ENCODE measurements around the gene SEPTIN7.

Gene SEPTIN7

GRCh38 chr7:35839860-35840854 is 39.3 kb downstream of the SEPTIN7 start:
- no peak for DNase-seq

DNA sequence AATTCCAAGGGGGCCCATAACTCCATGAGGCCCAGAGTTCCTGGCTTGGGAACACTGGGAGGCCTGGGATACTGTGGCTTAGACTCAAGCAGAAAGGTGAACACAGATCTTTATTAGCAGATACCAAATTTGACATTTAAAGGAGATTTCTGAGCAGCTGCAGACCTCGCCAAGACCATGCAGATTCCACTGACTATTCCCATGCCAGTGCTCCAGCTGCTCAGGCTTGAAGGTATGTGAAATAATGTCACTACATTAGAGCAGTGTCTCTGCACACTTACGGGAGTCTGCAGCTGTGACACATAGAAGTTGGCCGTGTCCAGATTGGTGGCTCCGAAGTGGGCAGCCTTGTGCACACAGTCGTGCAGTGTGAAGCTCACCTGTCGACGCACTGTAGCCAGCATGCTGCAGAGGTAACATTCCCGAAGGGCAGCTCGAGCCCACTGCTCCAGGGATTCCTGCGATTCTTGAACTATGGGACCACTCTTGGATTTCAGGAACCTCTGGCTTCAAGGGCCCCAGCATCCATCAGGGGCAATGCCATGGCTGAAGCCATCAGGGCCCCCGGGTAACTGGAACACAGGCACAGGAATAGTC is 46.1 kb downstream of the SEPTIN7 start:
- no peak for DNase-seq

DNA sequence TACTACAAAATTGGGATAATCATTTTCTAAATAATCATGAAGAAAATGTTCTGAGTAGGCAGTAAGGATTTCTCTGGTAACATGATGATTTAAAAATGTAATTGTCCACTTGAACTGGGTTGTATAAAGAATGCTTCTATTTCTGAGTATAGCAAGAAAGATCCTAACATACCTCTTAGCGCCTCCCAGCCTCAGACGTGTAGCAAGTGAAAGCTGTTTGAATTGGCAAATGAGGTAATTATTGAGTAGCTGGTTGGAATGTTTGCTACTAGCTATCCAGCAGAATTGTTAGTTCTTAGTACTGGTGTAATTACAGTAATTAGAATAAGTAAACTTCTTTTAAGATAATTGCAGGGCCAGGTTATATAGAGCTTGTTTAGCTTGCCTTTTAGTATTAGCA is 47.9 kb downstream of the SEPTIN7 start:
- DNase-seq = peak in 2 of 3 experiments; percentile 51 to 87

DNA sequence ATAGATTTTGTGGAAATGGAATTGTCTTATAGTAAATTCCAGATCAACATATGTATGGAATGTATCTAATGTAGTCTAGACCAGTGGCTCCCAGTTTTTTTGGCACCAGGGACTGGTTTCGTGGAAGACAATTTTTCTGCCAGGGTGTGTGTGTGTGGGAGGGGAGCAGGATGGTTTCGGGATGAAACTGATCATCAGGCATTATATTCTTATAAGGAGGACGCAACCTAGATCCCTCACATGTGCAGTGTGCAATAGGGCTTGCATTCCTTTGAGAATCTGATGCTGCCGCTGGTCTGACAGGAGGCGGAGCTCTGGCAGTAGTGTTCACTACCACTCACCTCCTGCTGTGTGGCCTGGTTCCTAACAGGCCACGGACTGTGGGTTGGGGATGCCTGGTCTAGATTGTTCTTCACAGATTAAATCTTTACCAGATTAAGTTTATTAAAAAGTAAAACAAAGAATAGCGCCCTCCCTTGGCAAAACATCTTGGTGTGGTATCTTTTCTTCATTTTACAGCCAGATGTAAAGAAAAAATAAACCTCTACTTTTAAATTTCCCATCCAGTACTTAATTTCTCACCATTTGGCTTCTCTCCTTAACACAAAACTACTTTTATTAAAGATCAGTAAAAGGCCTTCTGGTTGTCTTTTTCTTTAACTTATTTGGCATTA is 48.4 kb downstream of the SEPTIN7 start:
- peak in 1 of 3 experiments; percentile 51 for DNase-seq

- DNase-seq = no peak
Observed at GRCh38 chr7:35849954-35850353, 49.1 kb downstream of the SEPTIN7 start.
